Dermis microvascular lymphatic vessel endothelial cell (primary cell): Measurements from ENCODE around the gene SLC22A17. TPM values are rescaled to one million over a fixed set of nuclear protein-coding genes. Genes with fewer than 3 reads are reported as not detected.

Experiments used
- DNase-seq, 2 donors: peaks; one replicate each; pipeline versions ENCODE4 v3.0.0 to v3.0.0-alpha.2; 2010; ENCODE audit warnings: low read depth in 2 of 2
- total RNA-seq: library from RNA; depleted of rRNA; stranded (reverse); fragments of >200 nt; gene quantifications from 2 replicates; pipeline ENCODE4 v1.2.1, GENCODE V29; 2014

Gene SLC22A17
- total RNA-seq, 1 donor from 2014 or later: 0.13 TPM

- DNase-seq: no peak
Observed at GRCh38 chr14:23382276-23382675, 29.6 kb upstream of the SLC22A17 start.

- no peak for DNase-seq
Observed at GRCh38 chr14:23381871-23382270, 29.2 kb upstream of the SLC22A17 start.

GRCh38 chr14:23380976-23381375 lies 28.3 kb upstream of the SLC22A17 start:
- no peak for DNase-seq

DNA sequence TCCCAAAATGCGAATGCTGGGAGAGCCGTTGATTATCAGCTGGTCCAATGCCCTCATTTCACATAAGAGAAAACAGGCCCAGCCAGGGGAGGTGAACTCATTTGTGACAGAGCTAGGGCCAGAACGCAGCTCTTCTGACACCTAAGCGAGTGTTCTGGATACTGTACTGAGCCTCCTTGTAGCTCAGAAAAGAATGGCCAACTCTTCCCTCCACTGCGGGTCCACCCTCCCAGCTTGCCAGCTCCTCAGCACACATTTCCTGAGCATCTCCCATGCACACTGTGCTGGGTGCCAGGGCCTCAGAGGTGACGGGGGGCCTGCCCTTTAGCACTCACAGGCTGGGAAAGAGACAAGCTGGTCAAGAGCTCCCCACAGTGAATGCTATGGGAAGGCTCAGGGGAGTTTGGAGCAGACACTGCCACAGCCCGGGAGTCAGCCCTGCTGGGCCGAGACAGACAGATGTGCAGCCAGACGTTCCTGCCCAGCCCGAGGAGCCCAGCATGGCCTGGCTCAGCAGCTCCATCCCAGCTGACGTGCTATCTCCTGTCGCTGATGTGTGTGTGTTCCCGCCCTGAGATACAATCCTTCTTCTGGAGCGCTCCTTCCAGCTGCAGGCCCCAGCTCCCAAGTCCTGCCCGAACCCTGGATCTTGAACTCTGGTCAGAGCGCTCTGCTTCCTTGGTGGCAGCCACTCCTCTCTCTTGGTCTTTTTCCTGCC lies 27.7 kb upstream of the SLC22A17 start:
- DNase-seq: no peak

- DNase-seq: peak in 1 of 2 donors; percentile 40
Observed at GRCh38 chr14:23379366-23380196, 26.9 kb upstream of the SLC22A17 start.

DNA sequence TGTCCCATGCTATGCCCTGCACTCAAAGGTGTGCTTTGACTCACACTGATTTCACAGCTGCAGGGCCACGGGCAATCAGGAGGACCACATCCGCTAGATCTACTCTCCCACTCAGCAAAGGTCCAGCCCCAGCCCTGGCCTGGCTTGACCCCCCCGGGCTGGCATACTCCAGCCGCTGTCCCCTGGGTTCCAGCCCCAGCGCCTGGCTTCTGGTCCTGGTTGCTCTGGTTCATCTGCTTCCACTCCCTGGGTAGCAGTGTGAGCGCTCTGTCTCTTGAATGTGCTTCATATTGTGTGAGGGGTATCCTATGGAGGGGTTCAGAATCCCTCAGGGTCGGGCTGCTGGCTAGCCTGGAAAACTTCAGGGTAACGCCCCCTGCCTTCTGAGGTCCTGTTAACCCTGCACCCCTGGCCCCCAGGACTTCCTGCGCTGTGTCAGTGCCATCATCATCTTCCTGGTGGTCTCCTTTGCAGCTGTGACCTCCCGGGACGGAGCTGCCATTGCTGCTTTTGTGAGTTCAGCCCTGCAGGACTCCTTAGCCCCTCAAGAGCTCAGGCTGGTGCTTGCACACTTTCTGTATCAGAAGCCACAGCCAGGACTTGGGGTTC lies 26.0 kb upstream of the SLC22A17 start:
- no peak for DNase-seq

GRCh38 chr14:23377573-23378563 lies 25.2 kb upstream of the SLC22A17 start:
- no peak for DNase-seq

- no peak for DNase-seq
Observed at GRCh38 chr14:23377198-23377550, 24.5 kb upstream of the SLC22A17 start.

DNA sequence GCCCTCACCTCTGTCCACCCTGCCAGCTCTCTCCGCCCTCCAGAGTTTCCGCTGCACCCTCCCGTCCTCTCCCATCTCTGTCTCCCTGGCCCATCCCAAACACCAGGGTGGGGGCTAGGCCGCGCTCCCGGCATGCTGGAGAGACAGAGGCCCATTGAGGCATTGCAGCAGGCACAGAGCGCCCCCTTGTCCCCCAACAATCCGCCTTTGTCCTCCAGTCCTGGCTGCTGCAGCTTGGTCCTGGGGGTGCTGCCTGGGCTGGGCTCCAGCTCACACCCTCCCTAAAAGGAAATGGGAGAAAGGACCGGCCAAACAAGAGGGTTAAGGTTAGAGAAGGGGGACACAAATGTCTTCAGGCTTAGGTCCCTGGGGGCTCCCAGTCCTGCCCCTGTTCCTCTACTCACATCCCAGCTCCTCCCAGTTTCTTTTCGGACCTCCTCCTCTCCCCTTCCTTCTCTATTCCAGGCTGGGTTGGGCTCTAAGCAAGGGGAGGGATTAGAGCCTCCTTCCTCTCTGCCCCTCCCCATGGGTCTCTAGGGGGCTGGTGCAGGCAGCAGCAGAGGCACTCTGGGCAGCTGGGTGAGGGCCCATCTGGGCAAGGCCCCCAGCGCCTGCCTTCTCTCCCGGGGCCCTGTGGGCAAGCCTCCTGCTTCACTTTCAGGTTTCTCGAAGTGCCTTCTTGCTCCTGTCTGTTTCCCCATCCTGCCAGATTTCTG lies 24.0 kb upstream of the SLC22A17 start, which contains the start of gene CMTM5:
Gene CMTM5, plus strand, starts transcription at position 565 of the 716 bp plus-strand sequence. CDS start 206 bp downstream, outside the sequence.
- DNase-seq: no peak

DNA sequence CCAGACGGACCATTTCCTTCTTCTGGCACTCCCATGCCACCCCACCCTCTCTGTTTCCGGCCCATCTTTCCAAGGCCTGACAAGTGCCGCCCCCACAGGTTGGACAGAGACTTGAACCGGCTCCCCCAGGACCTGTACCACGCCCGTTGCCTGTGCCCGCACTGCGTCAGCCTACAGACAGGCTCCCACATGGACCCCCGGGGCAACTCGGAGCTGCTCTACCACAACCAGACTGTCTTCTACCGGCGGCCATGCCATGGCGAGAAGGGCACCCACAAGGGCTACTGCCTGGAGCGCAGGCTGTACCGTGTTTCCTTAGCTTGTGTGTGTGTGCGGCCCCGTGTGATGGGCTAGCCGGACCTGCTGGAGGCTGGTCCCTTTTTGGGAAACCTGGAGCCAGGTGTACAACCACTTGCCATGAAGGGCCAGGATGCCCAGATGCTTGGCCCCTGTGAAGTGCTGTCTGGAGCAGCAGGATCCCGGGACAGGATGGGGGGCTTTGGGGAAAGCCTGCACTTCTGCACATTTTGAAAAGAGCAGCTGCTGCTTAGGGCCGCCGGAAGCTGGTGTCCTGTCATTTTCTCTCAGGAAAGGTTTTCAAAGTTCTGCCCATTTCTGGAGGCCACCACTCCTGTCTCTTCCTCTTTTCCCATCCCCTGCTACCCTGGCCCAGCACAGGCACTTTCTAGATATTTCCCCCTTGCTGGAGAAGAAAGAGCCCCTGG lies 23.0 kb upstream of the SLC22A17 start:
- no peak for DNase-seq

DNA sequence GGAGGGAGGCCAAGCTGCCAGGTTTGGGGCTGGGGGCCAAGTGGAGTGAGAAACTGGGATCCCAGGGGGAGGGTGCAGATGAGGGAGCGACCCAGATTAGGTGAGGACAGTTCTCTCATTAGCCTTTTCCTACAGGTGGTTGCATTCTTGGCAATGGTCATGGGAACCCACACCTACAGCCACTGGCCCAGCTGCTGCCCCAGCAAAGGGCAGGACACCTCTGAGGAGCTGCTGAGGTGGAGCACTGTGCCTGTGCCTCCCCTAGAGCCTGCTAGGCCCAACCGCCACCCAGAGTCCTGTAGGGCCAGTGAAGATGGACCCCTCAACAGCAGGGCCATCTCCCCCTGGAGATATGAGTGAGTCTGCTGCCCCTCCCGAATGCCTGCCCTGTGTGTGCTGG lies 20.4 kb upstream of the SLC22A17 start:
- no peak for DNase-seq

GRCh38 chr14:23372509-23372908 lies 19.8 kb upstream of the SLC22A17 start, which contains the start of gene IL25:
TSS of gene IL25 (plus strand) at chr14:23372809.
- DNase-seq: no peak

DNA sequence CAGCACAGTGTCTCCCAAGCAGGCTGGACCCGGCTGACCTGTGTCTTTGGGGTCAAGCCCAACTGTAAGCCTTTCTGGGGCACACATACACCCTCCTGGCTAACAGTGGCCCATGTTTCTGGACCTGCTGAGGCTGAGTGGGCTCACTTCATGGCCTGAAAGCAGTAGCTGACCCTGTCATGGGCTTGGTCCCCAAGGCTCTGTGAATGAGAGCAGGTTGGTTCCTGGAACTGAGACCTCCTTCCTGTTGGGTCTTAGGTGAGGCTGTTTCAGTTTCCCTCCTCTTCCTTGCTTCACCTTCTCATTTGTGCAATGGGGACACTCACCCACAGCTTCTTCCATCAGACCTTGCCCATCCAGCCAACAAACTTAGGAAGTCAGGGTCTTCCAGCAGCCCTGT lies 19.2 kb upstream of the SLC22A17 start:
- no peak for DNase-seq

GRCh38 chr14:23370221-23370620 lies 17.5 kb upstream of the SLC22A17 start:
- no peak for DNase-seq

- DNase-seq: no peak
Observed at GRCh38 chr14:23366426-23366921, 13.8 kb upstream of the SLC22A17 start.

- DNase-seq: no peak
Observed at GRCh38 chr14:23365732-23366425, 13.2 kb upstream of the SLC22A17 start.

- DNase-seq: no peak
Observed at GRCh38 chr14:23365036-23365731, 12.5 kb upstream of the SLC22A17 start, which contains the start of gene EFS. TSS of gene EFS (minus strand) at chr14:23365172. CDS start at chr14:23365025, 147 bp downstream.
